Gastroesophageal sphincter (tissue), 4 donors: ENCODE results near the gene OPN1MW3. TPM values are rescaled to one million over a fixed set of nuclear protein-coding genes. Genes with fewer than 3 reads are reported as not detected.
"Not testable (repeated sequence)": the region's sequence is repeated elsewhere in the genome, so short reads cannot be mapped to it uniquely, and the experiment has no call there.

Experiments
- ATAC-seq: fragments of 150-250 bp; one replicate; pipeline ENCODE4 v1.9.1; 2016; ENCODE audit warnings: mild to moderate bottlenecking, moderate library complexity
- H3K27ac ChIP-seq, 4 donors: fragments of 200-600 bp; sonication (generic) in 3 of 4; 1 replicate in 3 of 4; 2 replicates in 1 of 4; pipeline ENCODE4 v1.5.1; 2016 to 2019
- H3K27me3 ChIP-seq: fragments of 200-600 bp; sonication (generic); one replicate; pipeline ENCODE4 v1.5.1; 2019
- H3K36me3 ChIP-seq, 2 donors: fragments of 200-600 bp; sonication (generic); one replicate each; pipeline ENCODE4 v1.5.1; 2019; ENCODE audit warnings: control low read depth in 1 of 2
- H3K4me1 ChIP-seq, 3 donors: fragments of 200-600 bp; sonication (generic); 1 replicate in 2 of 3; 2 replicates in 1 of 3; pipeline ENCODE4 v1.5.1; 2016 to 2019; ENCODE audit warnings: control low read depth in 2 of 3
- H3K4me3 ChIP-seq, 2 donors: fragments of 200-600 bp; sonication (generic); one replicate each; pipeline ENCODE4 v1.5.1; 2019; ENCODE audit warnings: mild to moderate bottlenecking in 1 of 2, moderate library complexity in 1 of 2
- H3K9me3 ChIP-seq, 3 donors: fragments of 200-600 bp; sonication (generic); one replicate each; pipeline ENCODE4 v1.5.1; 2017 to 2019; ENCODE audit warnings: control low read depth in 2 of 3
- CTCF ChIP-seq, 4 experiments: fragments of 200-600 bp in 2 of 4; fragments of 450-650 bp in 2 of 4; sonication (generic) in 1 of 4; IDR thresholded peaks; one replicate each; pipeline ENCODE4 v1.5.1; 2017 to 2019; ENCODE audit warnings: antibody characterized with exemption in 4 of 4, mild to moderate bottlenecking in 2 of 4, moderate library complexity in 2 of 4
- EP300 ChIP-seq: sonication (generic); formaldehyde crosslinking; IDR thresholded peaks from one replicate; pipeline ENCODE4 v1.6.1; 2017; ENCODE audit warnings: antibody characterized with exemption, mild to moderate bottlenecking
- POLR2A ChIP-seq, 2 donors: fragments of 450-650 bp; IDR thresholded peaks; one replicate each; pipeline ENCODE4 v1.6.1; 2017; ENCODE audit warnings: antibody characterized with exemption in 2 of 2, mild to moderate bottlenecking in 2 of 2, moderate library complexity in 1 of 2
- POLR2AphosphoS5 ChIP-seq: sonication (generic); formaldehyde crosslinking; IDR thresholded peaks from one replicate; pipeline ENCODE4 v1.6.1; 2017; ENCODE audit warnings: antibody characterized with exemption
- WGBS, 2 donors: methylation state at CpG; one replicate each; pipeline ENCODE4 v1.1.5; 2018; ENCODE audit warnings: low coverage in 1 of 2; 5-methylcytosine and 5-hydroxymethylcytosine counted together
- total RNA-seq, 4 donors: library from RNA; depleted of rRNA; stranded (reverse); fragments of >200 nt; gene quantifications; one replicate each; pipeline ENCODE4 v1.1.0, GENCODE V29; 2016

Gene OPN1MW3
- total RNA-seq, 4 donors from 2014 or later = not detected

- not testable (repeated sequence) for H3K9me3 ChIP-seq, H3K27me3 ChIP-seq, ATAC-seq, H3K36me3 ChIP-seq, H3K4me3 ChIP-seq, H3K27ac ChIP-seq, H3K4me1 ChIP-seq
- no CpG with 5 or more reads among the region's 10 CpGs for WGBS, 2 donors
Measured at GRCh38 chrX:154258711-154259110, 1.3 kb downstream of the OPN1MW3 start.

GRCh38 chrX:154263072-154263471, 5.7 kb downstream of the OPN1MW3 start:
- H3K27me3 ChIP-seq, H3K4me3 ChIP-seq, H3K36me3 ChIP-seq, ATAC-seq, H3K27ac ChIP-seq, H3K4me1 ChIP-seq, H3K9me3 ChIP-seq: not testable (repeated sequence)
- WGBS, 2 donors = no CpG with 5 or more reads among the region's 6 CpGs

GRCh38 chrX:154269245-154269644, 11.9 kb downstream of the OPN1MW3 start:
- H3K36me3 ChIP-seq, H3K27ac ChIP-seq, H3K4me1 ChIP-seq, H3K27me3 ChIP-seq, ATAC-seq, H3K9me3 ChIP-seq, H3K4me3 ChIP-seq: not testable (repeated sequence)
- WGBS, 2 donors = no CpG with 5 or more reads among the region's 3 CpGs

GRCh38 chrX:154284489-154285338, 27.3 kb downstream of the OPN1MW3 start:
- H3K36me3 ChIP-seq, H3K9me3 ChIP-seq, H3K27ac ChIP-seq, H3K4me1 ChIP-seq, H3K4me3 ChIP-seq, H3K27me3 ChIP-seq: not testable (repeated sequence)
- ATAC-seq = peak; percentile 84
- no CpG with 5 or more reads among the region's 23 CpGs for WGBS, 2 donors

GRCh38 chrX:154286406-154286805, 29.0 kb downstream of the OPN1MW3 start:
- not testable (repeated sequence) for H3K36me3 ChIP-seq, H3K4me1 ChIP-seq

GRCh38 chrX:154294791-154295574, 37.6 kb downstream of the OPN1MW3 start, which contains the start of gene TEX28:
TEX28 (minus strand) TSS chrX:154295124; CDS start chrX:154292117, 3,007 bp downstream.
- TF ChIP-seq POLR2AphosphoS5 (no peak), CTCF (IDR thresholded peaks at IDR 0.05) (no peak), EP300 (no peak), POLR2A (IDR thresholded peaks at IDR 0.05) (no peak)
- Histone ChIP-seq H3K4me3 (no peak within 1 kb of the TSS), H3K27ac (no peak within 1 kb of the TSS), H3K36me3 (no peaks in the 10 kb centered on the region), H3K27me3 (no peaks in the 10 kb centered on the region), H3K4me1 (no peaks in the 10 kb centered on the region), H3K9me3 (no peaks in the 10 kb centered on the region)
- WGBS, 2 donors = 82 to 93% methylated on average over 6 to 10 of the region's 39 CpGs
- no peak for ATAC-seq

More at GRCh38 chrX:154286406-154286805, 29.0 kb downstream of the OPN1MW3 start:
- not testable (repeated sequence) for H3K27me3 ChIP-seq, H3K9me3 ChIP-seq, H3K27ac ChIP-seq, H3K4me3 ChIP-seq, ATAC-seq
- no CpG with 5 or more reads among the region's 10 CpGs for WGBS, 2 donors

- no peak within 1 kb of the TSS for H3K4me3 ChIP-seq
- no peak for ATAC-seq
- no peaks in the 10 kb centered on the region for H3K9me3 ChIP-seq
- 92 to 100% methylated on average over 3 to 23 of the region's 37 CpGs for WGBS, 2 donors
- H3K36me3 ChIP-seq = no peaks in the 10 kb centered on the region
- TF ChIP-seq CTCF (IDR thresholded peaks at IDR 0.05) (no peak), EP300 (no peak), POLR2AphosphoS5 (no peak), POLR2A (IDR thresholded peaks at IDR 0.05) (no peak)
- H3K27ac ChIP-seq = no peak within 1 kb of the TSS
- H3K4me1 ChIP-seq = no peaks in the 10 kb centered on the region
- H3K27me3 ChIP-seq = no peaks in the 10 kb centered on the region
Measured at GRCh38 chrX:154295664-154296310, 38.4 kb downstream of the OPN1MW3 start, which contains the start of gene TKTL1. TKTL1 (plus strand) TSS chrX:154295795; CDS start chrX:154295860, 65 bp downstream.
